Body of pancreas (tissue), 4 donors: ENCODE data around the gene KCNQ1OT1. TPM values are rescaled to one million over a fixed set of nuclear protein-coding genes. Genes with fewer than 3 reads are reported as not detected.
A peak's percentile ranks its signal among the peaks of the same experiment; 100 is the strongest.

Source experiments
- ATAC-seq: fragments of 150-250 bp; one replicate; pipeline ENCODE4 v1.9.1; 2016
- DNase-seq, 4 donors: peaks; one replicate each; pipeline ENCODE4 v3.0.0-alpha.2; 2019
- H3K27ac ChIP-seq, 4 donors: fragments of 200-600 bp; sonication (generic); 1 replicate in 3 of 4; 2 replicates in 1 of 4; pipeline versions ENCODE4 v1.5.1 to v1.6.1; 2016 to 2019; ENCODE audit warnings: mild to moderate bottlenecking in 1 of 4, mixed read lengths in 1 of 4, moderate library complexity in 1 of 4
- H3K27me3 ChIP-seq, 2 donors: fragments of 200-600 bp; sonication (generic); one replicate each; pipeline ENCODE4 v1.6.0; 2016; ENCODE audit warnings: mild to moderate bottlenecking in 1 of 2
- H3K36me3 ChIP-seq, 2 donors: fragments of 200-600 bp; sonication (generic); replicated peaks in 1 of 2; 2 replicates each; pipeline ENCODE4 v1.5.1; 2016; ENCODE audit warnings: low read depth in 2 of 2; ENCODE audit not compliant: insufficient read depth in 1 of 2
- H3K4me1 ChIP-seq: fragments of 200-600 bp; sonication (generic); one replicate; pipeline ENCODE4 v1.6.0; 2016
- H3K4me3 ChIP-seq, 2 donors: fragments of 200-600 bp; sonication (generic); 1 replicate in 1 of 2; 2 replicates in 1 of 2; pipeline ENCODE4 v1.5.1; 2016 to 2019
- H3K9me3 ChIP-seq, 3 donors: fragments of 200-600 bp; sonication (generic); 1 replicate in 2 of 3; 2 replicates in 1 of 3; pipeline ENCODE4 v1.5.1; 2016
- POLR2A ChIP-seq, 3 donors: fragments of 450-650 bp; IDR thresholded peaks; one replicate each; pipeline ENCODE4 v1.6.1; 2016; ENCODE audit warnings: antibody characterized with exemption in 3 of 3, mild to moderate bottlenecking in 2 of 3
- WGBS, 2 donors: methylation state at CpG; one replicate each; pipeline ENCODE4 v1.1.5; 2017; 5-methylcytosine and 5-hydroxymethylcytosine counted together
- intact Hi-C: fragments of 100-400 bp; cut with DNase I; formaldehyde crosslinking; loops from one replicate; pipeline ENCODE4 v1.15.1; 2023
- total RNA-seq, 2 donors: library from RNA; depleted of rRNA; stranded (reverse); fragments of >200 nt; gene quantifications; one replicate each; pipeline ENCODE4 v1.1.0, GENCODE V29; 2016
- TF ChIP-seq, protein P1 (sequence below), 7 experiments: fragments of 450-650 bp in 4 of 7; fragments of 200-600 bp in 3 of 7; sonication (generic) in 3 of 7; IDR thresholded peaks; one replicate each; pipeline ENCODE4 v1.5.1; 2016 to 2019; ENCODE audit warnings: antibody characterized with exemption in 7 of 7

KCNQ1OT1 gene
- total RNA-seq, 2 donors from 2014 or later = 3.6 to 9.2 TPM

DNA sequence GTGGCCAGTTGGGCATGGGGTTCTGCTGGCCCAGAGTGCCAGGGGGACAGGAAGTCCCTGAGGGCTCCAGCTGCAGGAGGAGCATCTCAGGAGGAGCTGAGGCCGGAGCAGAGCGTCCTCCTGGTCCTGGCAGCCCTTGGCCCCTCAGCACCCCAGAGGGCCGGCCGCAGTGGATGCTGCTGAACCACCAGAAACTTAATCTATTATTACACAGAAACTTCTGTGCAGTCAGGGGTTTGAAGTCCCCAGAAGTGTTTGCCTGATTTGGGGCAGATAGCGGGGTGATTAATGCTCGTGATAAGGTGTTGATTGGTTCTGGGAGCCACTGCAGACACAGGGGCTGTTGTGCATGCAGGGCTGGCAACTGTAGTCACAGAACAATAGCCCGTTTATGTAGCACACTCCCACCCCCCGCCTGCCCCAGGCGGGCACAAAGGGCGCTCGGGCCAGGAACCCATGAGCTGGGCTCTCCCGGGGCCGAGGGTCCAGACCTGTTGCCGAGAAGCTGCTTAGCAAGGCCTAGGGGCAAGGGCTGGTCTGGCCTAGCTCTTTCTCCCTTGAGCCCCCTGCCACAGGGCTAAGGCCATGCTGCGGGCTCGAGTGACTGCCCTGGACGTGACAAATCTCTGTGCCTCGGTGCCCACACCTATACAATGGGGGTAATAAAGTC is 29.0 kb upstream of the KCNQ1OT1 start:
- no peaks in the 10 kb centered on the region for H3K36me3 ChIP-seq
- DNase-seq (peak; percentile 55 to 75 (median 68)), ATAC-seq (peak; percentile 73)
- H3K9me3 ChIP-seq = no peaks in the 10 kb centered on the region
- H3K27ac ChIP-seq = peak overlapping the region; percentile 58 to 87 (median 84)
- TF ChIP-seq POLR2A (IDR thresholded peaks at IDR 0.05) = peak in 2 of 3 donors; percentile 20 to 29
- TF ChIP-seq, protein P1, sequence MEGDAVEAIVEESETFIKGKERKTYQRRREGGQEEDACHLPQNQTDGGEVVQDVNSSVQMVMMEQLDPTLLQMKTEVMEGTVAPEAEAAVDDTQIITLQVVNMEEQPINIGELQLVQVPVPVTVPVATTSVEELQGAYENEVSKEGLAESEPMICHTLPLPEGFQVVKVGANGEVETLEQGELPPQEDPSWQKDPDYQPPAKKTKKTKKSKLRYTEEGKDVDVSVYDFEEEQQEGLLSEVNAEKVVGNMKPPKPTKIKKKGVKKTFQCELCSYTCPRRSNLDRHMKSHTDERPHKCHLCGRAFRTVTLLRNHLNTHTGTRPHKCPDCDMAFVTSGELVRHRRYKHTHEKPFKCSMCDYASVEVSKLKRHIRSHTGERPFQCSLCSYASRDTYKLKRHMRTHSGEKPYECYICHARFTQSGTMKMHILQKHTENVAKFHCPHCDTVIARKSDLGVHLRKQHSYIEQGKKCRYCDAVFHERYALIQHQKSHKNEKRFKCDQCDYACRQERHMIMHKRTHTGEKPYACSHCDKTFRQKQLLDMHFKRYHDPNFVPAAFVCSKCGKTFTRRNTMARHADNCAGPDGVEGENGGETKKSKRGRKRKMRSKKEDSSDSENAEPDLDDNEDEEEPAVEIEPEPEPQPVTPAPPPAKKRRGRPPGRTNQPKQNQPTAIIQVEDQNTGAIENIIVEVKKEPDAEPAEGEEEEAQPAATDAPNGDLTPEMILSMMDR (IDR thresholded peaks at IDR 0.05) = no peak
- intact Hi-C loops = no loop called here
- 60 to 63% methylated on average over 4 to 18 of the region's 18 CpGs for WGBS, 2 donors
- H3K4me3 ChIP-seq = no peak overlapping the region
- peaks cover 67% of the 10 kb centered on the region for H3K4me1 ChIP-seq
- H3K27me3 ChIP-seq = no peaks in the 10 kb centered on the region

DNA sequence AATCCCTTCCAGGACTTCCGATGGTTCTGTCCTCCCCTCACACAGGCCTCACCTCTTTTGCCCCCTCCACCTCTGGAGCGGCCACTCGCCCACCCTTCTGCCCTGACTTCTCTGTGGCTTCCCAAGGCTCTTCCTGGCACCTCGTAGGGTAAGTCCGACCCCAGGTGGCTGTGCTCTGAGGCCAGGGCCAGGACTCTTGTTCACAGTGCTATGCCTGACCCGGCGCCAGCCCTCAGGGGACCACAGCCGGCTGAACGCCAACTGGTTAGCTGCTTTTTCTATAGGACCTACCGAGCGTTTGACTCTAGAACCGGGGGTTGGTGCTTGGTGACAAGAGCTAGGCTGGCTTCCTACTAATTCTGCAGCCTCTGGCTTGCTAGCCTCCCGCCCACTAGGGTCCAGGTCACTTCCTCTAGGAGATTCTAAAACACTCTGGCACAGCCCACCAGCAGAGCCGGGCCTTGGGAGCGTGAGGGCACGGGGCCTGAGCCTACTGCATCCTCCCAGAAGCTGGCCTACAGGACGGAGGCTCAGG is 28.4 kb upstream of the KCNQ1OT1 start:
- TF ChIP-seq POLR2A (IDR thresholded peaks at IDR 0.05) = no peak
- TF ChIP-seq, protein P1 (IDR thresholded peaks at IDR 0.05) = no peak
- H3K4me1 ChIP-seq = peaks cover 67% of the 10 kb centered on the region
- ATAC-seq (peak; percentile 8), DNase-seq (peak in 1 of 4 donors; percentile 17)
- no peak overlapping the region for H3K4me3 ChIP-seq
- no peaks in the 10 kb centered on the region for H3K27me3 ChIP-seq
- no peaks in the 10 kb centered on the region for H3K9me3 ChIP-seq
- intact Hi-C loops = no loop called here
- H3K36me3 ChIP-seq = no peaks in the 10 kb centered on the region
- peak overlapping the region; percentile 54 to 87 (median 84) for H3K27ac ChIP-seq
- 48 to 62% methylated on average over 11 to 17 of the region's 17 CpGs for WGBS, 2 donors

DNA sequence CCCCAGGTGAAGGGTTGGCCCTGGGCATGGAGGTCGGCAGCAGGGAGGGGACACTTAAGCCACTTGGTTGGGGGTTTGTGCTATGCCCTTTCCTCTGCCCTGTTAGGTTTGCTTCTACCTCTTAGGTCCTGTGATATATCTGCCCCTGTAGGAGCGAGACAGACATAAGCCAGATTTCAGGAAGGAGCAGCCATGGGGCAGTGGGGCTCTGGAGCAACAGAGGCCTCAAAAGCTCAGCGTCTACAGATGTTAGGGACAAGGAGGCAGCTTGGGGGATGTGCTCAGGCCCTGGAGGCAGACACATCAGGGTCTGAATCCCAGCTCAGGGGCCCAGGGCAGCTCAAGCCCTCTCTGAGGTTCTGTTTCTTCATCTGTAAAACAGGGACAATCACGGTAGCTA is 27.2 kb upstream of the KCNQ1OT1 start:
- intact Hi-C loops = no loop called here
- Histone ChIP-seq H3K4me3 (no peak overlapping the region), H3K36me3 (no peaks in the 10 kb centered on the region), H3K27me3 (no peaks in the 10 kb centered on the region), H3K9me3 (no peaks in the 10 kb centered on the region), H3K4me1 (peaks cover 67% of the 10 kb centered on the region), H3K27ac (peak overlapping the region; percentile 39 to 87 (median 84))
- ATAC-seq = no peak
- no peak for DNase-seq
- TF ChIP-seq, protein P1 (IDR thresholded peaks at IDR 0.05) = no peak
- no peak for TF ChIP-seq POLR2A (IDR thresholded peaks at IDR 0.05)
- 80 to 89% methylated on average over 1 to 4 of the region's 4 CpGs for WGBS, 2 donors

DNA sequence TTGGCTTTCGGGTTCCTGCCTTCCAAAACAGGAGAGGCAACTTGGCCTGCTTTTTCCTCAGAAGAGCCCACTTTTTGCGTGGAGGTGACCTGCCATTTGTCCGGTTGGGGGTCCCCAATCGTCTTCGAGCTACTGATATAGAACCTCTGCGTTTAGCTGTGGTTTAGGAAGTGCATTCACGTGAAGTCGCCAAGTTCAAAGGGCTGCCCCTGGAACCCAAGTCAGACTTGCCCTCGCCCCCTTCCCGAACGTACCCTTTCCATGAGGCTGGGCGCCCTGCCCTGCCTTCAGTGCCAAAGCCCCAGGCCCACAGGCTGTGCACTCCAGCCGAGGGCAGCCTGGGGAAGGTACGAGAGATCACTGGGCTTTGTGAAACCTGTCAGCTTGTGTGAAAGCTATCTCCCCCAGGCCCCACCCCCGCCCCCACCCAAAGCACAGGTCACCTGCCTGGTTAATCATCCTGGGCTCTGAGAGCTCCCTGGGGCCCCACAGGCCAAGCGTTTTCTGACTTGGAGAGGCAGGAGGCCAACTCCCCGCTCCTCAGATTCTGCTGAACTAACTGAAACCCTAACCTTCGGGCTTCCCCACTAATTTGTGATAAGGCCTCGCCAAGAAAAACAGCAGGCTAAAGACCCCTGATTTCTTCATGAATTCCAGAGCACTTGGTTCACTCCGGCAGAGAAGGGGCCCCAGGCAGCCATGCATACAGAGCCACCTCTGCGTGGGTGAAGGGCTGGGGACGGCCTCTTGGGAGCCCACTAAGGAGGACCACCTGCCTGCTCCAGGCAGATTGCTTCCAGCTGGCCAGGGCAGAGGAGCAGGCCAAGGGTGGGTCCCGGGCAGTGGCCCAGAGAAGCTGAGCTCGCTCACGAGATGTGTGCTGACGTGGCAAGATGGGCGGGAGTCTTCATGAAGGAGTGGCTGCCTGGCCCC is 25.8 kb upstream of the KCNQ1OT1 start:
- no peaks in the 10 kb centered on the region for H3K27me3 ChIP-seq
- H3K4me3 ChIP-seq = no peak overlapping the region
- WGBS, 2 donors = 69 to 73% methylated on average over 17 to 26 of the region's 27 CpGs
- no peaks in the 10 kb centered on the region for H3K36me3 ChIP-seq
- DNase-seq = peak in 2 of 4 donors; percentile 42 to 50
- intact Hi-C loops = no loop called here
- ATAC-seq = peak; percentile 20
- no peak for TF ChIP-seq POLR2A (IDR thresholded peaks at IDR 0.05)
- TF ChIP-seq, protein P1 (IDR thresholded peaks at IDR 0.05) = no peak
- H3K9me3 ChIP-seq = no peaks in the 10 kb centered on the region
- peaks cover 56% of the 10 kb centered on the region for H3K4me1 ChIP-seq
- peak overlapping the region in 3 of 4 donors; percentile 80 to 87 (median 87) for H3K27ac ChIP-seq
